Thymus (tissue), 11 donors: ENCODE data around the gene KIRREL2. TPM values are rescaled to one million over a fixed set of nuclear protein-coding genes. Genes with fewer than 3 reads are reported as not detected.
"Not testable (repeated sequence)": the region's sequence is repeated elsewhere in the genome, so short reads cannot be mapped to it uniquely, and the experiment has no call there.

Experiments used
- DNase-seq, 9 donors: peaks; one replicate each; pipeline ENCODE4 v3.0.0-alpha.2; 2013; ENCODE audit warnings: low spot score in 9 of 9, low read depth in 6 of 9, missing footprints in 1 of 9
- H3K27ac ChIP-seq, 2 donors: one replicate each; pipeline ENCODE4 v1.5.1; 2013; ENCODE audit warnings: control low read depth in 1 of 2, low read depth in 1 of 2, low read length in 1 of 2, mild to moderate bottlenecking in 1 of 2, moderate library complexity in 1 of 2
- H3K27me3 ChIP-seq, 2 donors: one replicate each; pipeline ENCODE4 v1.5.1; 2013; ENCODE audit warnings: low read length in 1 of 2; ENCODE audit not compliant: control insufficient read depth in 2 of 2, insufficient read depth in 1 of 2
- H3K36me3 ChIP-seq, 2 donors: one replicate each; pipeline ENCODE4 v1.5.1; 2013; ENCODE audit warnings: low read length in 1 of 2, mild to moderate bottlenecking in 1 of 2, moderate library complexity in 1 of 2; ENCODE audit not compliant: control insufficient read depth in 2 of 2, insufficient read depth in 2 of 2
- H3K4me1 ChIP-seq, 2 donors: one replicate each; pipeline ENCODE4 v1.5.1; 2013; ENCODE audit warnings: low read length in 2 of 2; ENCODE audit not compliant: control insufficient read depth in 2 of 2, insufficient read depth in 2 of 2
- H3K4me3 ChIP-seq, 2 donors: one replicate each; pipeline ENCODE4 v1.5.1; 2013; ENCODE audit warnings: low read length in 2 of 2, control low read depth in 1 of 2, mild to moderate bottlenecking in 1 of 2
- H3K9me3 ChIP-seq, 2 donors: one replicate each; pipeline ENCODE4 v1.5.1; 2013; ENCODE audit warnings: low read length in 1 of 2, mild to moderate bottlenecking in 1 of 2; ENCODE audit not compliant: control insufficient read depth in 2 of 2, insufficient read depth in 1 of 2
- WGBS: extraction: QIAGEN DNeasy Blood & Tissue Kit; methylation state at CpG from one replicate; pipeline ENCODE4 v1.1.7; 2013; 5-methylcytosine and 5-hydroxymethylcytosine counted together
- polyA plus RNA-seq: library from polyadenylated mRNA; stranded (reverse); fragments of 200-250 nt; gene quantifications from one replicate; pipeline ENCODE4 v1.2.3, GENCODE V29; 2013
- total RNA-seq: library from RNA; stranded (reverse); fragments of 120-200 nt; gene quantifications from one replicate; pipeline ENCODE4 v1.2.4, GENCODE V29; 2013
- donor health status: healthy.

KIRREL2 gene
- total and polyA plus RNA-seq, 2 donors = 0.75 to 2.2 TPM

- WGBS = 99% methylated on average over 18 of the region's 18 CpGs
- Histone ChIP-seq H3K9me3 (no peaks in the 10 kb centered on the region), H3K36me3 (peaks cover 52 to 57% of the 10 kb centered on the region in 2 donors), H3K27ac (no peak overlapping the region), H3K4me1 (no peaks in the 10 kb centered on the region), H3K4me3 (no peak overlapping the region), H3K27me3 (no peaks in the 10 kb centered on the region)
- no peak for DNase-seq
Measured at GRCh38 chr19:35889370-35890112, 32.8 kb downstream of the KIRREL2 start.

GRCh38 chr19:35890113-35890650 lies 33.5 kb downstream of the KIRREL2 start:
- Histone ChIP-seq H3K4me3 (no peak overlapping the region), H3K4me1 (no peaks in the 10 kb centered on the region), H3K36me3 (peaks cover 55 to 61% of the 10 kb centered on the region in 2 donors), H3K27ac (no peak overlapping the region), H3K27me3 (no peaks in the 10 kb centered on the region), H3K9me3 (no peaks in the 10 kb centered on the region)
- 97% methylated on average over 13 of the region's 13 CpGs for WGBS
- no peak for DNase-seq

- H3K4me1 ChIP-seq, H3K9me3 ChIP-seq, H3K27me3 ChIP-seq, DNase-seq, H3K27ac ChIP-seq, H3K4me3 ChIP-seq: not testable (repeated sequence)
- 99% methylated on average over 3 of the region's 3 CpGs for WGBS
- peaks cover 70 to 71% of the 10 kb centered on the region in 2 donors for H3K36me3 ChIP-seq
Measured at GRCh38 chr19:35891819-35892218, 35.1 kb downstream of the KIRREL2 start.

- H3K27me3 ChIP-seq = no peaks in the 10 kb centered on the region
- peaks cover 6 to 14% of the 10 kb centered on the region in 2 donors for H3K4me1 ChIP-seq
- no peaks in the 10 kb centered on the region for H3K9me3 ChIP-seq
- DNase-seq = no peak
- H3K27ac ChIP-seq = no peak overlapping the region
- H3K36me3 ChIP-seq = peaks cover 64 to 67% of the 10 kb centered on the region in 2 donors
- no peak overlapping the region for H3K4me3 ChIP-seq
- 100% methylated on average over 2 of the region's 2 CpGs for WGBS
Measured at GRCh38 chr19:35894342-35894741, 37.6 kb downstream of the KIRREL2 start.

GRCh38 chr19:35895911-35896642 lies 39.4 kb downstream of the KIRREL2 start:
- 97% methylated on average over 21 of the region's 21 CpGs for WGBS
- no peak overlapping the region for H3K27ac ChIP-seq
- no peak overlapping the region for H3K4me3 ChIP-seq
- H3K36me3 ChIP-seq = peaks cover 48 to 50% of the 10 kb centered on the region in 2 donors
- no peaks in the 10 kb centered on the region for H3K27me3 ChIP-seq
- peaks cover 9 to 21% of the 10 kb centered on the region in 2 donors for H3K4me1 ChIP-seq
- no peak for DNase-seq
- H3K9me3 ChIP-seq = no peaks in the 10 kb centered on the region

GRCh38 chr19:35896643-35897040 lies 39.9 kb downstream of the KIRREL2 start:
- no peak overlapping the region for H3K27ac ChIP-seq
- H3K4me1 ChIP-seq = peaks cover 15 to 27% of the 10 kb centered on the region in 2 donors
- peak overlapping the region in 1 of 2 donors; percentile 3 for H3K4me3 ChIP-seq
- H3K9me3 ChIP-seq = no peaks in the 10 kb centered on the region
- 97% methylated on average over 13 of the region's 13 CpGs for WGBS
- peaks cover 46 to 49% of the 10 kb centered on the region in 2 donors for H3K36me3 ChIP-seq
- no peaks in the 10 kb centered on the region for H3K27me3 ChIP-seq
- DNase-seq = no peak

- no peaks in the 10 kb centered on the region for H3K27me3 ChIP-seq
- whole genome bisulfite sequencing = 95% methylated on average over 13 of the region's 13 CpGs
- peaks cover 43 to 46% of the 10 kb centered on the region in 2 donors for H3K36me3 ChIP-seq
- H3K27ac ChIP-seq = peak overlapping the region; percentile 96 to 97
- no peak for DNase-seq
- peak overlapping the region; percentile 83 to 85 for H3K4me3 ChIP-seq
- peaks cover 19 to 39% of the 10 kb centered on the region in 2 donors for H3K4me1 ChIP-seq
- H3K9me3 ChIP-seq = no peaks in the 10 kb centered on the region
Measured at GRCh38 chr19:35897706-35898451, 41.2 kb downstream of the KIRREL2 start.

GRCh38 chr19:35898499-35898809 lies 41.7 kb downstream of the KIRREL2 start:
- 19% methylated on average over 17 of the region's 17 CpGs for WGBS
- Histone ChIP-seq H3K36me3 (peaks cover 38 to 40% of the 10 kb centered on the region in 2 donors), H3K27me3 (no peaks in the 10 kb centered on the region), H3K27ac (peak overlapping the region; percentile 96 to 97), H3K9me3 (no peaks in the 10 kb centered on the region), H3K4me3 (peak overlapping the region; percentile 83 to 85), H3K4me1 (peaks cover 21 to 45% of the 10 kb centered on the region in 2 donors)
- no peak for DNase-seq
